Suprapubic skin (tissue), 4 donors: ENCODE data around the gene AKR7A3.

Experiments used
- CTCF ChIP-seq, 2 donors: fragments of 200-600 bp in 1 of 2; fragments of 450-650 bp in 1 of 2; sonication (generic) in 1 of 2; IDR thresholded peaks; one replicate each; pipeline ENCODE4 v1.5.1; 2016 to 2019; ENCODE audit warnings: antibody characterized with exemption in 2 of 2, mild to moderate bottlenecking in 1 of 2, moderate library complexity in 1 of 2
- EP300 ChIP-seq: sonication (generic); formaldehyde crosslinking; IDR thresholded peaks from one replicate; pipeline ENCODE4 v1.6.1; 2017; ENCODE audit warnings: antibody characterized with exemption
- POLR2AphosphoS5 ChIP-seq, 3 donors: sonication (generic); formaldehyde crosslinking; IDR thresholded peaks; one replicate each; pipeline ENCODE4 v1.6.1; 2017; ENCODE audit warnings: antibody characterized with exemption in 3 of 3

GRCh38 chr1:19325958-19326747 lies 37.6 kb upstream of the AKR7A3 start:
- TF ChIP-seq CTCF (IDR thresholded peaks at IDR 0.05) (no peak), POLR2AphosphoS5 (IDR thresholded peaks at IDR 0.05) (no peak), EP300 (no peak)
